Loucy (cell line): ENCODE measurements around the gene KCNN3.

Experiments
- H2AFZ ChIP-seq: fragments of 200-600 bp; sonication (generic); 2 replicates; pipeline ENCODE4 v1.6.0; 2016; ENCODE audit warnings: antibody characterized with exemption, mild to moderate bottlenecking, low read length, moderate library complexity
- H3F3A ChIP-seq: fragments of 200-600 bp; 2 replicates; pipeline ENCODE4 v1.6.0; 2016; ENCODE audit warnings: antibody characterized with exemption, low read depth, mild to moderate bottlenecking
- H3K27me3 ChIP-seq: fragments of 200-600 bp; sonication (generic); 2 replicates; pipeline ENCODE4 v1.6.1; 2014; ENCODE audit warnings: low read length, mild to moderate bottlenecking; ENCODE audit not compliant: insufficient read depth, poor library complexity, severe bottlenecking
- H3K36me3 ChIP-seq: fragments of 200-600 bp; sonication (generic); 2 replicates; pipeline ENCODE4 v1.6.1; 2016; ENCODE audit warnings: low read length; ENCODE audit not compliant: insufficient read depth
- H3K4me1 ChIP-seq: fragments of 200-600 bp; sonication (generic); 2 replicates; pipeline ENCODE4 v1.5.1; 2014; ENCODE audit warnings: low read length, mild to moderate bottlenecking; ENCODE audit not compliant: insufficient read depth, poor library complexity, severe bottlenecking
- H3K4me2 ChIP-seq: fragments of 200-600 bp; sonication (generic); 2 replicates; pipeline ENCODE4 v1.6.0; 2014; ENCODE audit warnings: antibody characterized with exemption, low read length, low read depth, mild to moderate bottlenecking; ENCODE audit not compliant: poor library complexity, severe bottlenecking
- H3K4me3 ChIP-seq: fragments of 200-600 bp; sonication (generic); 2 replicates; pipeline ENCODE4 v1.5.1; 2014; ENCODE audit warnings: low read length, mild to moderate bottlenecking, mixed read lengths; ENCODE audit not compliant: poor library complexity, severe bottlenecking
- H3K79me2 ChIP-seq: fragments of 200-600 bp; sonication (generic); 2 replicates; pipeline ENCODE4 v1.6.1; 2014; ENCODE audit warnings: low read length; ENCODE audit not compliant: insufficient read depth
- H3K9ac ChIP-seq: fragments of 200-600 bp; sonication (generic); 2 replicates; pipeline ENCODE4 v1.6.0; 2014; ENCODE audit warnings: mild to moderate bottlenecking, low read depth, low read length, moderate library complexity; ENCODE audit not compliant: poor library complexity, severe bottlenecking
- H3K9me2 ChIP-seq: fragments of 200-600 bp; sonication (generic); replicated peaks from 2 replicates; pipeline ENCODE4 v1.6.1; 2016; ENCODE audit warnings: low read depth, low read length, mixed read lengths
- H3K9me3 ChIP-seq: fragments of 200-600 bp; sonication (generic); 2 replicates; pipeline ENCODE4 v1.6.1; 2014; ENCODE audit warnings: mild to moderate bottlenecking, antibody characterized with exemption, low read length, low read depth; ENCODE audit not compliant: insufficient read depth
- H4K20me1 ChIP-seq: fragments of 200-600 bp; sonication (generic); 2 replicates; pipeline ENCODE4 v1.6.0; 2014; ENCODE audit warnings: antibody characterized with exemption, low read length, mild to moderate bottlenecking; ENCODE audit not compliant: insufficient read depth, poor library complexity, severe bottlenecking
- CTCF ChIP-seq: fragments of 200-600 bp; sonication (generic); conservative IDR thresholded peaks from 2 replicates; pipeline ENCODE4 v1.5.1; 2014; ENCODE audit warnings: mild to moderate bottlenecking, antibody characterized with exemption, low read length
- EZH2phosphoT487 ChIP-seq: fragments of 200-600 bp; IDR thresholded peaks from 2 replicates; pipeline ENCODE4 v1.6.1; 2018; ENCODE audit warnings: antibody characterized with exemption, mild to moderate bottlenecking, moderate library complexity, borderline replicate concordance

The KCNN3 gene

GRCh38 chr1:154816369-154816768, 53.7 kb downstream of the KCNN3 start:
- H3K27me3 ChIP-seq, result no peaks in the 10 kb centered on the region
- no peak overlapping the region for H3K9ac ChIP-seq
- H3K36me3 ChIP-seq, result no peaks in the 10 kb centered on the region
- H3K4me2 ChIP-seq, result no peak overlapping the region
- no peaks in the 10 kb centered on the region for H3K79me2 ChIP-seq
- H4K20me1 ChIP-seq, result no peaks in the 10 kb centered on the region
- TF ChIP-seq CTCF (no peak), EZH2phosphoT487 (no peak)
- H2AFZ ChIP-seq, result no peak overlapping the region
- H3K4me1 ChIP-seq, result peaks cover 18% of the 10 kb centered on the region
- H3K9me2 ChIP-seq, result no peaks in the 10 kb centered on the region
- no peaks in the 10 kb centered on the region for H3K9me3 ChIP-seq
- no peak overlapping the region for H3K4me3 ChIP-seq
- no peaks in the 10 kb centered on the region for H3F3A ChIP-seq

GRCh38 chr1:154813846-154814505, 56.1 kb downstream of the KCNN3 start:
- Histone ChIP-seq H3K4me1 (peaks cover 28% of the 10 kb centered on the region), H3K36me3 (no peaks in the 10 kb centered on the region), H3K9ac (no peak overlapping the region), H3K4me2 (no peak overlapping the region), H3F3A (no peaks in the 10 kb centered on the region), H3K9me3 (no peaks in the 10 kb centered on the region), H3K79me2 (no peaks in the 10 kb centered on the region), H3K9me2 (no peaks in the 10 kb centered on the region), H3K4me3 (no peak overlapping the region), H3K27me3 (no peaks in the 10 kb centered on the region), H4K20me1 (no peaks in the 10 kb centered on the region), H2AFZ (no peak overlapping the region)
- TF ChIP-seq CTCF (no peak), EZH2phosphoT487 (no peak)

GRCh38 chr1:154813300-154813816, 56.7 kb downstream of the KCNN3 start:
- H3K9me3 ChIP-seq, result no peaks in the 10 kb centered on the region
- no peaks in the 10 kb centered on the region for H3F3A ChIP-seq
- H3K36me3 ChIP-seq, result no peaks in the 10 kb centered on the region
- H3K4me1 ChIP-seq, result peaks cover 34% of the 10 kb centered on the region
- H3K9ac ChIP-seq, result no peak overlapping the region
- H3K4me2 ChIP-seq, result no peak overlapping the region
- no peak overlapping the region for H3K4me3 ChIP-seq
- H2AFZ ChIP-seq, result no peak overlapping the region
- no peaks in the 10 kb centered on the region for H3K79me2 ChIP-seq
- H4K20me1 ChIP-seq, result no peaks in the 10 kb centered on the region
- H3K27me3 ChIP-seq, result no peaks in the 10 kb centered on the region
- no peaks in the 10 kb centered on the region for H3K9me2 ChIP-seq
- no peak for TF ChIP-seq CTCF
